Measurements from ENCODE around the gene SDSL.

GRCh38 chr12:113457185-113457584, 35.0 kb downstream of the SDSL start:
- TF ChIP-seq CTCF (IDR thresholded peaks at IDR 0.05) (no peak), POLR2A (IDR thresholded peaks at IDR 0.05) (no peak)
